Stimulated activated naive CD4-positive, alpha-beta T cell (primary cell): ENCODE data around the gene ATP6V0E1.

Experiments used
- DNase-seq, 6 experiments: peaks; one replicate each; lab custom pipeline; 2025; lab: John Stamatoyannopoulos, UW

ATP6V0E1 gene

GRCh38 chr5:172983542-172984243 is at the start of gene ATP6V0E1:
ATP6V0E1 (plus strand) TSS chr5:172983771; CDS start chr5:172983861, 90 bp downstream.
- DNase-seq, result peak; percentile 79 to 92 (median 87)

DNA sequence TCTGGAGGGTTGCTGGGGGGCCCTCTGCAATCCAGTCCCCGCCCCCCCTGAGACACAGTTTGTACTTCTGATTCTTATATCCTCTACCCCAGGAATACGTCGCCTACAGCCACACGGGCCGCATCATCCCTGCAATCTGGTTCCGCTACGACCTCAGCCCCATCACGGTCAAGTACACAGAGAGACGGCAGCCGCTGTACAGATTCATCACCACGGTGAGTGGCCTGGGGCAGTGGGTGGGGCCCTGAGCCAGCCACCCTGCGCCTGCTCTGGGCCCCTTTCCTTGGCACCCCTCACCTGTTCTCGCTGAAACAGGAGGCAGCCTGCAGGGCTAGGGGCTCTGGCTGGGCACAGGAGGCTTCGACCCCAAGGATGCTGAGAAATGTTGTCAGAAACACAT is 48.5 kb upstream of the ATP6V0E1 start:
- no peak for DNase-seq

DNA sequence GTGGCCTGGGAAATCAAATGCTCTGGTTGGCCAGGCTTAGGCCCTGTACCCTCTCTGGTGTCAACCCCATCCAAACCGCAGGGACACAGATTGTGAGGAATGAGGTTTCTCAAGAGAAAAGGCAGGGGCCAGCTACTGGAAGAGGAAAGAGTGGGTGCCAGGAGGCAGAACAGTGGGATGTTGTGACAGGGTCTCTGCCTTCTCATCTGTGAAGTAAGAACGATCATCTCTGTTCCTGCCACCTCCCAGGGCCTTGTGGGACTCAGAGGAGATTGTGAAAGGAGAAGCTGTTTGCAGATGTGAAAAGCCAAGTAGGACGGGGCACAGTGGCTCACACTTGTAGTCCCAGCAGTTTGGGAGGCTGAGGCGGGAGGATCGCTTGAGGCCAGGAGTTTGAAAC is 47.2 kb upstream of the ATP6V0E1 start:
- DNase-seq, result no peak

DNA sequence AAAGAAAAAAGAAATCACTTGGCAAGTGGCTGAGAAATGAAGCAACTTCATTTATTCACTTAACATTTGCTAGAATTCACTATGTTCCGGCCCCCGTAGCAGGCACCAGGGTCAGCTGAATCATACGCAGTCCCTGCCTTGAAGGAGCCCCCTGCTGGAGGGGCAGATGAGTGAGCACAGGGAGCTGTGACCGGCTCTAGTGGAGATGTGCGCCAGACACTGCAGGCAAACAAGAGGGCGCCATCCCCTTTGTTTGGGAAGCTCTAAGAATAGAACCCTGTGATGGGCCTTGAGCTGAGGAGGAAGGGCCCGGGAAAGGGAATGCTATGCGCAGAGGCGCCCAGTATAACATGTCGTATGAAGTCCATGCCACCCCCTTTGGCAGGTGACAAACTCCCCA is 44.5 kb upstream of the ATP6V0E1 start:
- DNase-seq, result no peak

- no peak for DNase-seq
Measured at GRCh38 chr5:172939611-172940267, 43.8 kb upstream of the ATP6V0E1 start.

DNA sequence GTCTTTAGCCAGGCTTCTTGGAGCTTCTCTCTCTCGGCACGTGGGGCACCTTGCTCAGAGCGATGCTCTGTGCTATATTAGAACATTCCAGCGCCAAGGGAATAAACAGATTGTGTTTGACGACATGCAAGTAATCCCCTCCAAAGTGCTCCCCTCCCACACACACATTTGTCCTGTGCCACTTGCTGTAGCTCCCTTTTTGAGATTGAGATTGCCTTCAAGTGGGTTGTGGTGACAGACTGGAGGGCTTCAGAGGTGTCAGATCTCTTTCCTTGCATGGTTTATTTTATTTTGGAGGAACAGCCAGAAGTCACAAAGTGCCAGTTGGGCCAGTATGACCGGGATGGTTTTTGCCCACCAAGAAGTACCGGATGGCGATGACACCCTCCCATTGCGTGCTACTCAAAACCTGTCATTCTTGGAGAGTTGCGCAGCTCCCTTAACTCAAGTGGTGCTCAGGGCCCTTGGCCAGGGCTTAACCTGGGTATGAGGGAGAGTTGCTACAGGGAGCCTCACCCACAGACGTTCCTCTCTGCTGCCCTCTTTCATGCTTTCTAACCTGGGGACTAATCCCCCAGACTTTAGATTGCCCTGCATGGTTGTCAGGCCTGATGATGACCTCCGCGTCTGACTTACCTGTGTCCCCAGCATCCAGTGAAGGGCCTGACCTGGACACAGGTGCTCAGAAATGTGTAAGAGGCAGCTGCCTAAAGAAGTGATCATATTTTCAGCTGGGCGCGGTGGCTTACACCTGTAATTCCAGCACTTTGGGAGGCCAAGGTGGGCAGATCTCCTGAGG is 43.1 kb upstream of the ATP6V0E1 start:
- no peak for DNase-seq

- no peak for DNase-seq
Measured at GRCh38 chr5:172941067-172941516, 42.5 kb upstream of the ATP6V0E1 start.

GRCh38 chr5:172942556-172942955 is 41.0 kb upstream of the ATP6V0E1 start:
- DNase-seq, result no peak

DNA sequence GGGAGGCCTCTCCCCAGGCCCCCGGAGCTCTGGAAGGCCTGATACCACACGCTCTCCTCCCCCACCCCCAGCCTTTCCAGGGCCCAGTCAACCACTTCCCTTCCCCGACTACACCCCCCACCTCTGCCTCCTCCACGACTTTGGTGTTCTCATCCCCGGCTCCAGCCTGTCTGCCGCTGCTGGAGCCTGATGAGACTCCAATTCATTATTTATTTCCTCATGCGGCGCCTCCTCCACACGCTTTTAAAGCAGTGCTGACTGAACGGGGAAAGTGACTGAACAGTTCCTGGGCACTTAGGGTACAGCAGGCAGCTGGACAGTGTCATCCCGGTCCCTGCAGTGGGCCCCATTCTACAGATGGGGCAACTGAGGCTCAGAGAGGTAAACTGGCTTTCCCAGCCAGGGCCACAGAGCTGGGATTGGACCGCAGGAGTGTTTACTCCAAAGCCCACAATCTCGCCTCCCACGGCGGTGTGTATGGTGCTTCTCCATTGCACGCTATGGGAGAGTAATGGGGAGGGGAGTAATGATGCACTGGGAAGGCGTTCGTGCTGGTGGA is 40.2 kb upstream of the ATP6V0E1 start:
- no peak for DNase-seq

DNA sequence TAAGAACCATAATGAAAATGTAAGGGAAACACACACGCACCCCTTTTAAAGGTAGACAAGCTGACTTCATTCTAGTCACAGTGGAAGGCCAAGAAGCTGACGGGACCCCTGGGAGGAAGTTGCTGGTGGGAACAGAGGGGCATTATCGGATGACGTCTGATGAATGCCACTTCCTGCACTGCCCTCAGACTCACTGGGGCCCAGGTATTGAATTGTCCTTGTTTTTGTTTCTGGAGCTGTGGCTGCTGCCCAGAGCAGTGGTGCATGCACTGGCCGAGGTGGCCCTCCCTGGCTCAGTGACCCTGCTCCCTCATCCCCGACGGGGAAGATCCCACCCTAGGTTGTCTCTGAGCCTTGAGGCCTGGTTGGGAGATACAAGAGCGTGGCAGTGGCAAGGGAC is 39.7 kb upstream of the ATP6V0E1 start:
- DNase-seq, result no peak

- DNase-seq, result no peak
Measured at GRCh38 chr5:172944741-172945140, 38.8 kb upstream of the ATP6V0E1 start.

DNA sequence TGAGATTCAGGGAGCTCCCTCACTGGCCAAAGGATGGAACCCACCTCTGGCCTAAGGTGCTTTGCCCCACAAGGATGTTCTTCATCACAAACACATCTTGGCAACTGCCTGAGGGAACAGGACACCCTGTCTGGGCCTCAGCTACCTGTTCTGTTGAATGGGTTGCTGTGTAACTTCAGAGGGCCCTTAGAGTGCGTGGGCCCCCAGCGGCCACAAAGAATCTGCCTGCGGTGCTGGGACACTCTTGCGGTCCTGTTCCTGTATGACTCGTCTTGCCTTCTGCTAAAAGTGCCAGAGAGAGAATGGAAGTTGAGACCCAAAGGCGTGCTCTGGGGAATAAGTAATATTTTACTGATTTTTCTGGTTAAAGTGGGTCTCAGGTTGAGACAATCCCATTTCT is 38.4 kb upstream of the ATP6V0E1 start:
- no peak for DNase-seq

DNA sequence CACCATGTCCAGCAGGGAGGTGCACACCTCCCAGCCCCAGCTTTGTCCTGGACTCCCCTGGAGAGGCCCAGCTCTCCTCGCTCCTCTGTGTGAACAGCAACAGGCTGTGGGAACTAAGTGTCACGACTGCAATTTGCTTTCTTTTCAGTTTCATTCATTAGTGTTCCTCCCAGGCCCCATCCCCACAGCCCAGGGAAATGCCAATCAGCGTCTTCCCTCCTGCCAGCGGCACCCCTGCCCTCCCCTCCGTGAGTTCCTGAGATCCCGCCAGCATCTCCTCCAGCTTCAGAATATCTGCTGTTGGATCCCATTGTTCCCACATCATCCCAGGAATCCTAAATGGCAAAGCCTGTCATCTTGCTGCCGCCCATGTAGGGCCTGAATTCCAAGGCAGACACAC is 37.4 kb upstream of the ATP6V0E1 start:
- DNase-seq, result no peak

DNA sequence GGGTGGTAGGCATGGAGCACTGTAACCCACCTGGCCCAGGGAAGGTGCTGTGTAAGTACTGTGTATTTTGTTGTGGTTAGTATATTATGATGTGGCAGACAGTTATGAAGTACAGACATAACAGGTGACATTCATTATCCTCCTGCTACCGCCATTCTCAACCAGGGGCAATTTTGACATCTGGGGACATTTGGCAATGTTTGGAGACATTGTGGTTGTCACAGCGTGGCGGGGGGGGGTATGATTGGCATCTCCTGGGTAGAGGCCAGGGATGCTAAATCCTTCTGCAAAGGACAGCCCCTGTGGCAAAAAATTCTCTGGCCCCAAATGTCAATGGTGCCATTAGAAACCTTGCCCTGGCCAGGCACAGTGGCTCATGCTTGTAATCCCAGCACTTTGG is 34.1 kb upstream of the ATP6V0E1 start:
- DNase-seq, result no peak

GRCh38 chr5:172950176-172950965 is 33.2 kb upstream of the ATP6V0E1 start:
- DNase-seq, result no peak

DNA sequence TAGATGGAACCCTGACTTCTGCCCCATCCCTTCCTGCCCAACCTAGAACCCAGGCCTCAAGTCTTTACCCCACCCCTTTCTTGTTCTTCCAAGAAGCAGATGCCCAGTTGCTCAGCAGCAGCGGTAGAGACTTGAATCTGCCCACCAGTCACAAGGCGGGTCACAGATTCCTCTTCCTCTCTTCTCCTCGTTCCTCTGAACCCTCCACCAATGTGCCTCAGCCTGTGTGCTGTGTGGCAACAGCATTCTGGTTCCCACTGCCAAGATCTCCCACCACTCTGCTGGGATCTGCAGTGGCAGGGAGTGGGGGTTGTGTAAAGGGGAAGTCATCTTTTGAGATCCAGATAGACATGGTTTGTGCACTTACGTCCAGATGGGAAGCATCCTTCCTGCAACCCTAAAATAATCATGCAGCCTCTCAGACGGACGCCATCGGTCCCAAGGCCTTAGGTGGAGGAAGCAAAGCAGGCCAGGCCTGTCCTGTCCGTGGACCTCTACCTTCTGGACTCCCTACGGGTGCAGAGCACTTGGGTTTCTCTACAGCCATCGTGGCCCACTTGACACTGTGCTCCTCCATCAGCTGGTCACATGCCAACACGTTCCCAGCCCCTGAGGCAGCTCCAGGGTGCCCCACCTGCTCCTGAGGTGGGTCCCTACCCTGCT is 32.1 kb upstream of the ATP6V0E1 start:
- DNase-seq, result no peak

GRCh38 chr5:172952034-172952511 is 31.5 kb upstream of the ATP6V0E1 start:
- DNase-seq, result no peak

DNA sequence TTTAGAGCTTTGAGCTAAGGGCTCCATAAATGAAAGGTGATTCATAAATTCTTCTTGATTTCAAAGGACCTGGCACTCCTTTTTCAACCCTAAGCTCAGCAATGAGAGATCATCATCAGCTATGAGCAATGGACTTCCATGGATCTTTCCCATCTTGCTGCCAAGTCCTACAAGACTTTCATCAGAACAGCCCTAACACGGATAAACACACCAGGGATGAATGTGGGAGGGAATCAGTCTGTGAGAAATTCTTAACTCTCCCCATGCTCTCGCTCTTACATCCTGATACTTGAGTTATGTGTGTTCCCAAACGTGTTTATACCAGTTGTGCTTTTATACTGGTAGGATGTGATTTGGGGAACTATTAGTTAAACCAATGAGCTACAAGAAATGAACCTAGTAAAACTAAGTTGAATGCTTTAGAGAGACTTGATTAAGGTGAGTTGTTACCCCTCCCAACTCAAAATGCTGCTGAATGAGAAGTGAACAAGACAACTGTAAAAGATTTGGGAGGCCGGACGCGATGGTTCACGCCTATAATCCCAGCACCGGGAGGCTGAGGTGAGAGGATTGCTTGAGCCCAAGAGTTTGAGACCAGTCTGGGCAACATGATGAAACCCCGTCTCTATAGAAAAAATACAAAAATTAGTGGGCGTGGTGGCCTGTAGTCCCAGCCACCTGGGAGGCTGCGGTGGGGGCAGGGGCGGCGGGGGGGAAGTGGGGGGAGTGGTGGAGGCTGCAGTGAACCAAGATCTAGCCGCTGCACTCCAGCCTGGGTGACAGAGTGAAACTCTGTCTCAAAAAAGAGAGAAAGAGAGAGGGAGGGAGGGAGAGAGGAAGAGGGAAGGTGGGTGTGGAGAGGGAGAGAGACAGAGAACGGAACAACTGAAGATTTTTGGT is 29.5 kb upstream of the ATP6V0E1 start:
- DNase-seq, result no peak

- DNase-seq, result no peak
Measured at GRCh38 chr5:172954751-172955159, 28.8 kb upstream of the ATP6V0E1 start.

DNA sequence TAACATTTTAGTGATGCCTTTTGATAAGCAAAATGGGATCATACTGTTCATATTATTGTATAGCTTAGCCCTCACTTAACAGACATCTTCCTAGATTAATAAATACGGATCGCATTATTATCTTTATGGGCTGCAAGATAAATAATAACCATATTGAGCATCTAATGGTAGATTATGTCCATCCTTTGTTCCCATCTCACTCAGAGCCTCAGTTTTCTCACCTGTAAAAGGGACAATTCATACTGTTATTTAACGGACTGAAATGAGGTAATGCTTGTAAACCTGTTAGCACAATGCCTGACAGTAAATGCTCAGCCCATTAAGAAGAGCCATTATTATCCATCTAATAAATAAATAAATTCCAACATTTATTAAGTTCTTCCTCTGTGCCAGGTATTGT is 27.3 kb upstream of the ATP6V0E1 start:
- no peak for DNase-seq
